Stimulated activated CD8-positive, alpha-beta memory T cell treated with anti-CD3 and anti-CD28 coated beads, Interleukin-12 subunit alpha, Interleukin-12 subunit beta, amount 100 ng/mL, for 4 hours (primary cell): ENCODE measurements around the gene OR51I1.

Source experiments
- DNase-seq: peaks from one replicate; pipeline ENCODE4 v3.0.0-alpha.2; 2020; ENCODE audit warnings: low read depth

OR51I1 gene, protein sequence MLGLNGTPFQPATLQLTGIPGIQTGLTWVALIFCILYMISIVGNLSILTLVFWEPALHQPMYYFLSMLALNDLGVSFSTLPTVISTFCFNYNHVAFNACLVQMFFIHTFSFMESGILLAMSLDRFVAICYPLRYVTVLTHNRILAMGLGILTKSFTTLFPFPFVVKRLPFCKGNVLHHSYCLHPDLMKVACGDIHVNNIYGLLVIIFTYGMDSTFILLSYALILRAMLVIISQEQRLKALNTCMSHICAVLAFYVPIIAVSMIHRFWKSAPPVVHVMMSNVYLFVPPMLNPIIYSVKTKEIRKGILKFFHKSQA

DNA sequence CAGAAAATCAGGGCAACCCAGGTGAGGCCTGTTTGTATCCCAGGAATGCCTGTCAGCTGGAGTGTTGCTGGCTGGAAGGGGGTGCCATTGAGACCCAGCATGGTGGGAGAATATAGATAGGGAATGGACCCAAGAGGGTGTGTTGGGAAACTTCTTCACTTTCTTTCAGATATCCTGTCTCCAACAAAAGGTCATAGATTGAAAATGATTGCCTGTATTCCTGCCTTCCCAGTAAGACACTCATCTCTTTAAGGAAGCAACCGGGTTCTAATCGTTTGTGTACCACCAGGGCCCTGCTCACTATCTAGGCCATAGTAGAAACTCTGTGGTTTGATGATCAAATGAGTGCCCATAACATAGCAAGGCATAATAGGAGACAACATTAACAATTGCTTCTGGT lies at the start of gene OR51I1:
OR51I1 (minus strand) TSS at position 101 of the 400 bp plus-strand sequence; CDS start at position 101, 0 bp downstream.
- no peak for DNase-seq

DNA sequence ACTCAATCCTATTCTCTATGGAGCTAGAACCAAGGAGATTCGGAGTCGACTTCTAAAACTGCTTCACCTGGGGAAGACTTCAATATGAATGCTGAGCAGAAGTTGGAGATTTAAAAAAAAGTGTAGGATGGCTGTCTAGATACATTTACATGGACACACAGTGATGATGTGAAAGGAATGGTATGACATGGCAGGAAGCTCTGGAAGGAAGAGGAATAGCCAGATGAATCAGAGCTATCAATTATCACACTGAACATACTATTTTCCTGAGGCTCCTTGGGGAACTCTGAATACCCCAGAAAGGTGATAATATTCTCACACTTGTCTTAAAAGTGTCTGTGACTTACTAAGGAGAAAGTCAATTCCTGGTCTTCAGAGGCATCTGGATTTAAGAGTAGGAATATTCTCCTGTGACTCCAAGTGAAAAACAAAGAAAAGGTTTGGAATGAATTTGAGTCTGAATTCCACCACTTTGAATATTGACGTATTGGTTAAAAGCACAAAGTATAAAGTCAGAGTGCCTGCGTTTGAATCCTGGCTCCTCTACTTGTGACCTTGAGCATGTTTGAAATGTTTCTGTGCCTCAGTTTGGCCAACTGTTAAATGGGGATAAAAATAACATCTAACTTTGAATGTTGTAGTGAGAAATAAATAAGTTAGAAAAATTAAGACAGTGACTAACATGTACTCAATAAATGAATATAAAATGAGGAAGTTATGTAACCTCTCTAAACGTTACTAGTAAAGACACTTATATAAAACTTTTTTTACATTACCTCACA lies 48.5 kb upstream of the OR51I1 start:
- no peak for DNase-seq

DNA sequence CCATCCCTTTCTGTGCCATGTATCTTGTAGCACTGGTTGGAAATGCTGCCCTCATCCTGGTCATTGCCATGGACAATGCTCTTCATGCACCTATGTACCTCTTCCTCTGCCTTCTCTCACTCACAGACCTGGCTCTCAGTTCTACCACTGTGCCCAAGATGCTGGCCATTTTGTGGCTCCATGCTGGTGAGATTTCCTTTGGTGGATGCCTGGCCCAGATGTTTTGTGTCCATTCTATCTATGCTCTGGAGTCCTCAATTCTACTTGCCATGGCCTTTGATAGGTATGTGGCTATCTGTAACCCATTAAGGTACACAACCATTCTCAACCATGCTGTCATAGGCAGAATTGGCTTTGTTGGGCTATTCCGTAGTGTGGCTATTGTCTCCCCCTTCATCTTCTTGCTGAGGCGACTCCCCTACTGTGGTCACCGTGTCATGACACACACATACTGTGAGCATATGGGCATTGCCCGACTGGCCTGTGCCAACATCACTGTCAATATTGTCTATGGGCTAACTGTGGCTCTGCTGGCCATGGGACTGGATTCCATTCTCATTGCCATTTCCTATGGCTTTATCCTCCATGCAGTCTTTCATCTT lies 47.6 kb upstream of the OR51I1 start:
- no peak for DNase-seq

DNA sequence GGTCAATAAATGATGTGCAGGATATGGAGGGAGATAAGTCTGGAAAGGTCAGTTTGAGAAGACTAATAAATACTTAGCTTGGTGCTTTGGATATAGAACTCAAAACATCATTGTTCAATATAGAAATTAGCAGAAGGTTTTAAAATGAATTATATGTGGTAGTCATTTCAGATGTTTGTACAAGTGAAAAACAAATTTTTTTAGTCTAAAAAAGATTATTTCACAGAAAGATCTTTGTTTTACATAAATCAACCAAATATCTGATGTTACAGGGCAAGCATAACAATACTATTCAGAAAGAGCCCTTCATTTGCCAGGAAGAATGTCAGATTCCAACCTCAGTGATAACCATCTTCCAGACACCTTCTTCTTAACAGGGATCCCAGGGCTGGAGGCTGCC lies 47.1 kb upstream of the OR51I1 start, which contains the start of gene OR52D1:
OR52D1 (plus strand) TSS at position 301 of the 400 bp plus-strand sequence; CDS start at position 323, 22 bp downstream.
- no peak for DNase-seq

DNA sequence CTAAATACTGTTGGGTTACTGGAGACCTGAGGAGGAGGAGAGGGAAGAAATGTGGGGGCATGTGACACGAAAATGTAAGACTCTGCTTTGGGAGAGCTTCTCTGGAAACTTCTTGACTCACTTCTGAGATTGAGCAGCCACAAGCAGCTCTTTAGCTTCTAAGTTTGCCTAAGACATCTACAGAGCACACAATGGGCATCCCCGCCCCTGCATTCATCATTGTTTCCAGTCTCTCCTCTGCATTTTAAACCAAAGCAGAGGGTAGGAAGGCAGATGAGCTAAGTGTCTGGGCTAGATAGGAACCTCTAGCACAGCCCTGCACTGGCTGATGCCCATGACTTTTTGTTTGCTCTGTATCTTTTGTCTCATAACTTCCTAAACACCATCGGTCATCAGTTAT lies 45.1 kb upstream of the OR51I1 start:
- DNase-seq = no peak

DNA sequence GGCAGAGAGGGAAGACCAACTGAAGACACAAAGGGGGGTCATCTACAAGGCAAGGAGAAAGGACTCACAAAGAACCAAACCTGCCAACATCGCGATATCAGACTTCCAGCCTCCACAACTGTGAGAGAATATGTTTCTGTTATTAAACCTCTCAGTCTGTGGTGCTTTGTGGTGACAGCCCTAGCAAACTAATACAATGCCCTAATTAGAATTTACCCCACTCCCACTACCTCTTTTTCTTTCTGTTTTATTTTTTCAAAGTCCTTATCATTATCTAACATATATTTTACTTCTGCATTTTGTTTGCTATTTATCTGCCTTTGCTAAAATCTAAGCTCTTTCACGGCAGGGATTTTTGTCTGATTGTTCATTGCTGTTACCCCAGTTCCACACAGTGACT lies 44.7 kb upstream of the OR51I1 start:
- no peak for DNase-seq

DNA sequence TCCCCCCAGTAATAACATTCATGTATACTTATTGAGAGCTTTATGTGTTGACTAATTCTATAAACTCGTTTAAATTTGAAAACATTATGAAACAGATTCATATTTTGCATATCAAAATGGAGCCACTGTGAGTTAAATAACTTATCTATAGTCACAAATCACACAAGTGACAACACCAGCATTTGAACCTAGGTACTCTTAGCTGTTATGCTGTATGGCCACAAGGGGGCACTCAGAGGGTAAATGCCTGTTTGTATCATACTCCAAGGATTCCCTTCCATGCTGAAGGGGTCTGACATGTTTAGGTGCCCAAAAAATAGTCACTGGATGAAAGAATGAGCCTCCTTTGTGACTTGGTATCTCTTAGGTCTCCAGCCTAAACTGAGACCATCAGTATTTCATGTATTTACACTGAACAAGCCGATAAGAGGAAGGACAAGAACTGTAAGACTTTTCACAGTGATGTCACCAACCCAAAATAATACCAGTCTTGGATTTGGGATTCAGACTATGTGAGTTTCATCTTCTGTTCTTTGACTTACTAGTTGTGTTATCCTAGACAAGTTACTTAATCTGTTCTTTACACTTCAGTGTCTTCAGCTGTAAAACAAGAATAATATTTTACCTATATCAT lies 35.0 kb upstream of the OR51I1 start:
- no peak for DNase-seq

DNA sequence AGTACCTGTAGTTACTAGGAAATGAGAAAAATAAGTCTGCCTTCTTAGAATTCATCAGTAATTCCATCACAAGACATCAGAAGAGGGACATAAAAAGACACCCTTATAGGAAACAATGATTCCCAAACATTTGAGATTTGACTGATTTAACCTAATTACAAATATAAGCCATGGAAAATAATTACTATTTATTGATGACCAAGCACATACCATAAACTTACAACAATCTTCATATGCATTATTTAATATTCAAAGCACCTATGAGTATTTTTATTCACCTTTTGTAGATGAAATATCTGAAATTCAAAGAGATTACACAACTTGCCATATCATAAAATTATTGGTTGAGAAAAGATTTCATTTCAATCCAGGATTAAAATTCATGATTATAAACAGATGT lies 32.6 kb upstream of the OR51I1 start:
- no peak for DNase-seq

DNA sequence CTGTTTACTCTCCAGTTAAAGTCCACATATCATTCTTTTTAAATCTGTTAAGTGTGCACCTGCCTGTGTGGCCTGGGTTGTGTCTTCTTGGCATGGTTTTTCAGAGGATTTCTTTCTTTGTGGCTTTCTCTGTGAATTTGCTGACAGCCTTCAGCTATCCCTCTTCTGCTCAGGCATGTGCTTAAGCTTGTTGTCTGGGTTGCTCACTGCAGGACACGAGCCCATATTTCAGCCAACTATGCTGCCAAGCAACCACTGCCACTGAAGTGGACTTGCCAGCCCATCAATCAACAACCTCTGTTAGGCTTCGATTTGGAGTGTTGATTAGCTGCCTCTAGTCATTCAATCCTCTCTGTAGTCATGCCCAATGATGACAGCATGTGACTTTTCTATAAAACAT lies 26.2 kb upstream of the OR51I1 start:
- no peak for DNase-seq

DNA sequence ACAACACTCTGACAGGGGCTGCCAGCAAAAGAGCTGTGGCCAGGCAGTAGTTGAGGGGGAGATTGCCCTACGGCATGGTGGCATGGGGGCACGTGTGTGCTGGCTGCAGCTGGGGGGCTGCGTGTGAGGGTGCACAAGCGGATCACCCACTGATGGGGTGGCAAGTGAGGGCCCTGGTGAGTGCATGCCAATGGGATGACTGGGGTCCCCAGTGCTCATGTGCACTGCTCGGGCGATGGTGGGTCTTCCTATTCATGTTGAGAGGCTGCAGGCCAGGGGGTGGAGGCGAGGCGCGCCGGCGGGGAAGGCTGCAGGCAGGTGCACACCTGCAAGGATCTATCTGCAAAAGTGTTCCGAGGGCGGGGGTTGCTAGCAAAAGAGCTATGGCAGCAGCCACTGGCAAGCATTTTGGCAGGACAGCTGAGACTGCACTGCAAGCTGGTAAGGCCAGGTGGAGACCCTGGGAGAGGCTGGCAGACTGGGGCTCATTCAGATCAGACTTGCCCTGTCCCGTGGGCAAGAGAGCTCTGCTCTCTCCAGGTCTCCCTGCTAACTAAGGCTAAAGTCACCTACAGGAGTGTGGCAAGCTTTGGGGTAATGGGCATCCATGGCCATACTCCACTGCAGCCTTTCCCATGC lies 19.8 kb upstream of the OR51I1 start:
- no peak for DNase-seq

DNA sequence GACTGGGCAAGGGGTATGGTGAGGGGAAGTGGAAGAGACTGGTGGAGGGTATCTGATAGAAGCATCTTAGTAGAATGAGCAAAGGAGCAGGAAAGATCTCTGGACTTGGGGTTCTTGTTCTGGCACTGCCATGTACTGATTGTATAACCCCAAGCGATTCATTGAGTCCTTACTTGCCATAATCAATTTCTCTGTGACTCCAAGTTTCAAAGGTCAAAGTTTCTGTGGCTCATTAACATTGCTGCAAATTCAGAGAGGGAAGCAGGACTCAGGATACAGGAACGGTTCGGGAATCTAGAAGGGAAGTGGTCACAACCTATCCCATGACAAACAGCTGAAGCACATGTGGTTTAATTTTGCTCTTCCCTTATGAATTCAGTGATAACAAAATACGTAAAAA lies 8.1 kb upstream of the OR51I1 start:
- DNase-seq = no peak

DNA sequence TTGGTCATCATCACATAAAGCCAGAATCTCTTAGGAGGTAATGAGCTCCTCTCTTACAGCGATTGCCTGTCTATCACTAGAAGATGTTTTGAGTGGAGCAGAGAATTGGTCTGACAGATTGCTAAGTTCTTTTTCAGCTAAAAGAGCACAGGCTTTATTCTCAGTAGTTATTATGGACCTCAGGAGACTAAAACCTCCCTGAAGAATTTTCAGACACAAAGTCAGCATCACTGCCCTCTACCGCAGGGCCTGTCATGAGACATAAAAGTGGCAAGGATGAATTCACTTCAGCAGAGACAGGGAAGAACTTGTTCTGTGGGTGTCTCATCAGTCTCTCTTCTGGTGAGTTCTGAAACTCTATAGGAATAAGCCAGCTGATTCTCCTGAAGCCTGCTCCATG lies 7.7 kb upstream of the OR51I1 start, which contains the start of gene OR51I2:
OR51I2 (plus strand) TSS at position 301 of the 400 bp plus-strand sequence. CDS start 4,166 bp downstream, outside the sequence.
- DNase-seq = no peak

DNA sequence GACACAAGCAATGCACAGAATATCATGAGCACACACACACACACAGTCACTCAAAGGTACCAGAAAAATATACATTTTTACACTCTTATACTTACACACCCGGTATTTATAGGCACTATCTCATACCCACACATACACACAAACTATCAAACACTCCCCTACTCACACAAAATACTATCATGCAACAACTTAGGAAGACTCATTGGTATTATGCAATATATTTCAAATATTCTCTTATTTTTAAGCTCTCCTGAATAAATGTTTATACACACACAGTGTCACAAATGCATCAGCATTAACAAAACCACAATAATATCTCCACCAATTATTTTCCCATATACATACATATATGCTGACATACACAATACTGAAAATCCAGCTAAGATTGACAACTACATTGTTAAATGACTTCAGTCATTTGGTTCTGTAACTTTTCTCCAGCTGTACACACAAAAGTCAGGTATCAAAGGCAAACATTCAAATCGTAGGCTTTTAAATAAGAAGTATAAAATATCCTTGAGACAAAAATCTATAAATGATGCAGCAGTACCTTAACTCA lies 2.6 kb upstream of the OR51I1 start:
- DNase-seq = no peak

DNA sequence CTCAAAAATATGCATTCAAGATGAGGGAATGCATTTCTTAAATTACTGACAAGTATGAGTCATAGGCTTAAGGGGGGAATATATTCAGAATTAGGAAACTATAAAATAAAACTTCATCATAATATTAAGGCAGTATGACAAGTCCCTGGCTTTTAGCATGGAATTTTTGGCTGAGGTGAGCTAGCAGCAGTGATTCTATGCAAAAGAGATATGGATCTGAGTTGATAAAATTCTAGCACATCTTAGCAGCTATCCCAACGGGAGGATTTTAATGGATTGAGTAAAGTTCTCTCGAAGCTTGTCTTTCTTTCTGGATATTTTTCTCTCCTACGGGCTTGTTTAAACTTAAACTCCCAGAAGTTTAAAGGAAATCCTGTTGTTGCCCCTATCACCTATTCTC lies 18.2 kb downstream of the OR51I1 start:
- DNase-seq = no peak

DNA sequence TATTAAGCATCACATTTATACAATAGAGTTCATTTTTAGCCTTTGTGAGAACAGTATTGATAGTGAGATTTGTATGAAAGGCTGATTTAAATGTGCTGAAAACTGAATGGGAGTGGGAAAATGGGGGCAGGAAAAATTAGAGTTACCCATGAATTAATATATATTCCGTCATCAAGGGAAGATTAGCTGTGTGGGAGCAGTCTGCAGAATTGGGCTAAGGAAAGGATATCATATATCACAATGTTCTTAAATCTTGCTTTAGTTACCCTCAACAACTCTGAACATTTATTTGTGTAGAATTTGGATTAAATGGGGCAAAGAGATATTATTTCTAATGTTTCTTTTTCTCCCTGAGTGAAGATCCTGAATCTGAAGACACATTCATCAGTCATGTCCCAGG lies 19.5 kb downstream of the OR51I1 start, which contains the start of gene OR51Q1:
OR51Q1 (plus strand) TSS at position 301 of the 400 bp plus-strand sequence; CDS start at position 391, 90 bp downstream.
- DNase-seq = no peak

DNA sequence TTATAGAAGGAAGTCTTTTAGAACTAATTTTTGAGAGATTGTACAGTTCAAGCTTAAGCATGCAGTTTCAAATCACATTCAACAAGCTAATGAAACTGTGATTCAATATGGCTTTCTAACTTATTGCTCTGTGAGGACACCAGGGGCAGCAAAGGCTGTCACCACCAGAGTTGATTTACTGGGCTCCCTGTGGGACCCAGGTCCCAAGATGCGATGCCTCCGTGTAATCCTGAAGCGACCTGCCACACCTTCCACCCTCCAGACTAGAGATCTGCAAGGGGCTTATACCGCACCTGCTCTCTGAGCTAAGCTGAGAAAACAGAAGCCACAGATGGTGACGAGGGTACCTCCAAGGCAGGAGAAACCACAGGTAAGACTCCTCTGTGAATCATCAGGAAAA lies 20.3 kb downstream of the OR51I1 start:
- no peak for DNase-seq

DNA sequence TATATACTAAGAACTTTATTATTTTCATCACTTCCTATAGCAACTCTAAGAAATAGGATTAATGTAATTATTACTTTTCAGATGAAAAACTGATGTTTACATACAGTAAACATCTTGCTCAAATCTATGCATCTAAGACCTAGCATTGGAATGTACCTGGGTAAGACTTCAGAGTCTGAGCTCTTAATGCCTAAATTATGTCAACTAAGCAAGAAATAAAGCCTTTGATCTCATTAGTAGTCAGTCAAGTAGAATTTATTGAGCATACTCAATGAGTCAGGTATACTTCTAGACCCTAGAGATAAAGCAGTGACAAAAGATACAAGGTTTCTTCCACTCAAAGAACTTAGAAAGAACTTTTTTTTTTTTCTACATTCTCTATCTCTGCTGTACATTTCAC lies 36.1 kb downstream of the OR51I1 start:
- DNase-seq = no peak

DNA sequence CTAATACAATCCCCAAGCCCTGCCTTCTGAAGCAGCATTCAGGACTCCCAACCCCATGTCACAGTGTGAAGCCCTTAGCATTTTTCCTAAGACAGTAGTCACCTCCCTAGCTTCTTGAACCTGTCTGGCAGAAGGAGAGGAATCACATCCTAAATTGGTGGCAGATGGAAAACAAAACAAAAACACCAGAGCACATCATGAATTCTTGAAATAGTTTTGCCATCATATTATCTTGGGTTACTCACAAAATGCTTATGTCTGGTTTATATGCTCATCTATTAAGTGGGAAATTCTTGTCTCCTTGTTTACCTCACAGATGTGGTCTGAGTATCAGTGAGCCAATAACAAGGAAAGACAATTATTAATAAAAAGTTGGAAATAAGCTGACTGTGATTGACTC lies 42.4 kb downstream of the OR51I1 start:
- DNase-seq = no peak

DNA sequence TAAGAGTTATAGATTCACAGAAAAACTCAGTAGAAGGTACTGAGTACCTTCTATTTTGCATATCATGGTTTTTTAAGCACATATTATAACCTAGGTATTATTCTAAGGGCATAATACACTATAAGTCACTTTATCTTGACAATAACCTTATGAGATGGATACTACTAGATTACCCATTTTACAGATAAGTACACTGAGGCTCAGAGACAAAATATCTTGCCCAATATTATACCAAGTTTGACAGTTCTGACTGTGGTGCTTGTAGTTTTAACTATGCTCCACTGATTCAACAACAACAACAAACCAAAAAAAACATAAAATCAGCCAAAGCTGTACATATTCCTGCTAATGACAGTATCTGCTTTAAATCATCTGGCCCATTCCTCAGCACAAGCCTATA lies 47.2 kb downstream of the OR51I1 start:
- no peak for DNase-seq
